ENCODE data around the gene UNC5C. TPM values are rescaled to one million over a fixed set of nuclear protein-coding genes. Genes with fewer than 3 reads are reported as not detected.

Gene UNC5C
- polyA plus RNA-seq, 1 donor (not counting 4 experiments of a cell fraction or from before 2014, with no cell fraction given), result not detected

- no peak overlapping the region for H3K27ac ChIP-seq (ENCODE audit: control insufficient read depth, insufficient read depth, low read length)
- TF ChIP-seq EZH2 (IDR thresholded peaks at IDR 0.05; ENCODE audit: low read length) (no peak), CTCF (optimal IDR thresholded peaks at IDR 0.05 in 1 of 3, IDR thresholded peaks at IDR 0.05 in 1 of 3, conservative IDR thresholded peaks at IDR 0.05 in 1 of 3; ENCODE audit: extremely low read depth in 1 of 3, insufficient read depth in 2 of 3, low read length in 3 of 3) (no peak)
- DNase-seq (ENCODE audit: low read depth, low spot score) (no peak), FAIRE-seq (no peak)
- no peaks in the 10 kb centered on the region for H3K27me3 ChIP-seq (ENCODE audit: control insufficient read depth, extremely low read depth, insufficient read depth, low read length)
- H3K9me3 ChIP-seq (ENCODE audit: control insufficient read depth, low read depth, low read length), result no peaks in the 10 kb centered on the region
- H3K9ac ChIP-seq (ENCODE audit: control insufficient read depth, extremely low read depth, insufficient read depth, low read length), result no peak overlapping the region
- H3K4me3 ChIP-seq (ENCODE audit: control insufficient read depth in 2 of 3, extremely low read depth in 1 of 3, insufficient read depth in 2 of 3, low read depth in 1 of 3, low read length in 3 of 3), result no peak overlapping the region
- no peak overlapping the region for H3K4me2 ChIP-seq (ENCODE audit: control insufficient read depth, extremely low read depth, insufficient read depth, low read depth, low read length)
- no peaks in the 10 kb centered on the region for H3K4me1 ChIP-seq (ENCODE audit: control insufficient read depth, extremely low read depth, insufficient read depth, low read length)
- dilution Hi-C loops (cut with MboI; ENCODE audit: extremely low pct_ligation_motif_present, low sequenced_read_pairs), result no loop called here
- no peaks in the 10 kb centered on the region for H3K9me1 ChIP-seq (ENCODE audit: control insufficient read depth, extremely low read depth, insufficient read depth, low read length)
- no peak overlapping the region for H2AFZ ChIP-seq (ENCODE audit: control insufficient read depth, low read length)
- H4K20me1 ChIP-seq (ENCODE audit: control insufficient read depth, extremely low read depth, insufficient read depth, low read length), result no peaks in the 10 kb centered on the region
- H3K36me3 ChIP-seq (ENCODE audit: control insufficient read depth in 2 of 2, extremely low read depth in 1 of 2, insufficient read depth in 2 of 2, low read length in 2 of 2), result no peaks in the 10 kb centered on the region
- H3K79me2 ChIP-seq (ENCODE audit: control insufficient read depth, insufficient read depth, low read length), result no peaks in the 10 kb centered on the region
Measured at GRCh38 chr4:95445251-95445650, 103.5 kb downstream of the UNC5C start.

- Histone ChIP-seq H3K9me1 (ENCODE audit: control insufficient read depth, extremely low read depth, insufficient read depth, low read length) (no peaks in the 10 kb centered on the region), H3K27ac (ENCODE audit: control insufficient read depth, insufficient read depth, low read length) (no peak overlapping the region), H3K36me3 (ENCODE audit: control insufficient read depth in 2 of 2, extremely low read depth in 1 of 2, insufficient read depth in 2 of 2, low read length in 2 of 2) (no peaks in the 10 kb centered on the region), H3K9me3 (ENCODE audit: control insufficient read depth, low read depth, low read length) (no peaks in the 10 kb centered on the region), H3K4me3 (ENCODE audit: control insufficient read depth in 2 of 3, extremely low read depth in 1 of 3, insufficient read depth in 2 of 3, low read depth in 1 of 3, low read length in 3 of 3) (no peak overlapping the region), H3K4me2 (ENCODE audit: control insufficient read depth, extremely low read depth, insufficient read depth, low read depth, low read length) (no peak overlapping the region), H3K27me3 (ENCODE audit: control insufficient read depth, extremely low read depth, insufficient read depth, low read length) (no peaks in the 10 kb centered on the region), H3K79me2 (ENCODE audit: control insufficient read depth, insufficient read depth, low read length) (no peaks in the 10 kb centered on the region), H2AFZ (ENCODE audit: control insufficient read depth, low read length) (no peak overlapping the region), H3K9ac (ENCODE audit: control insufficient read depth, extremely low read depth, insufficient read depth, low read length) (no peak overlapping the region), H4K20me1 (ENCODE audit: control insufficient read depth, extremely low read depth, insufficient read depth, low read length) (no peaks in the 10 kb centered on the region), H3K4me1 (ENCODE audit: control insufficient read depth, extremely low read depth, insufficient read depth, low read length) (no peaks in the 10 kb centered on the region)
- FAIRE-seq (no peak), DNase-seq (ENCODE audit: low read depth, low spot score) (no peak)
- TF ChIP-seq CTCF (optimal IDR thresholded peaks at IDR 0.05 in 1 of 3, IDR thresholded peaks at IDR 0.05 in 1 of 3, conservative IDR thresholded peaks at IDR 0.05 in 1 of 3; ENCODE audit: extremely low read depth in 1 of 3, insufficient read depth in 2 of 3, low read length in 3 of 3) (no peak), EZH2 (IDR thresholded peaks at IDR 0.05; ENCODE audit: low read length) (no peak)
- dilution Hi-C loops (cut with MboI; ENCODE audit: extremely low pct_ligation_motif_present, low sequenced_read_pairs), result no loop called here
Measured at GRCh38 chr4:95444812-95445211, 104.0 kb downstream of the UNC5C start.

All from keratinocyte (primary cell).